GM19372 (cell line): ENCODE results near the gene COPS7A.
A peak's percentile ranks its signal among the peaks of the same experiment; 100 is the strongest.

Source experiments
- ATAC-seq: cut with Tn5 transposase; IDR thresholded peaks from one replicate; pipeline ENCODE4 v1.9.1; 2021; ENCODE audit warnings: mild to moderate bottlenecking, low read depth, moderate library complexity; ENCODE audit not compliant: unreplicated experiment

COPS7A gene

DNA sequence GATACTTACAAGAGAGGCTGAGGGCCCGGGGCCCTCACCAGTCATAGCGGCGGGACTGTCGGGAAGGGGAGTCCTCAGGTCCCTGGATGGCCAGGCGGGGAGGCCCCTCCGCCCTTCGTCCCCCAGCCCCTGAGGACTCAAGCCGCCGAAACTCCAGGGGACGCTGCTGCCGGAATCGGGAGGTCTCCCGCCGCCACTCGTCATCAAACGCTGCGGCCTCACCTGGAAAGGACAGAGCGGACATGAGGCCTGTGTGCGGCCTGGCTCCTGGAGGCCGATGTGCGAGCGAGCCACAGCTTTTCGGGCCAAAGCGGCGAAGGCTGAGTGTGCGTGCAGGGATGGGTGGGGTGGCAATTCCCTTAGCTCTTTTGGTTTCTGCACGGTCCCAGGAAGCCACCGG, 24.9 kb downstream of the COPS7A start:
- no peak for ATAC-seq

DNA sequence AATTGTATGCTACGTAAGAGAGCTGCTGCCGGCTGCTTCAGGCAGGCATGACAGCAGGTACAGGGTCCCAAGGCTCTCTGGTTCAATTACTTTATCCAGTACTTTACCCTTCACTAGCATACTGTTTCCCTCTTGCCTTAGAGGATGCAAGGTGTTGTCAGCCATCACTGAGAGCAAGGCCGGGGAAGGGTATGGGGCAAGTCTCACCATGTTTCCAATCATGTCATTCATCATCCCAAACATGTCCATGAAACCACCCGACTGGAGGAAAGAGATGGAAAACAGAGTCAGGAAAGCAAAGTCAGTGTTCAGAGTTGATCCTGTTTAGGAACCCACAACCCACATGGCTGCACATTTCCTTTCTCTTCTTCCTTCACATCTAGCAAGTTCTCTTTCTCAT, 26.7 kb downstream of the COPS7A start:
- no peak for ATAC-seq

DNA sequence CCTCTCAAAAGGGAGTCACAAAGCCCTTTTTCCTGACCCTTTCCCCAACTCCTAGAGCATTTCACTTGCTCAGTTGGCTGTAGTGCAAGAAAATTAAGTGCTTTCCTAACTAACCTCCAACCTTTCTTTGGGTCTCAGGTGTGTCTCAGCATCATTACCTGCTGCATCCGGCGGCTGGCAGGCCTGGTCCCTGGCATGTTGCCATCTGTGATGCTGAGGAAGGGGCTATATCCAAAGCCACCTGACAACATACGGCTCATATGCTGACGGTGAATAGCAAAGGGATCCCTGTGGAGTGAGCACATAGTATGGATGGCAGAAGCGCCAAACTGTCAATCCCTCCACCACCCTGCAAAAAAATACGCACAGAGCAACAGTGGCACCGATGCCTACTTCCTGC, 27.9 kb downstream of the COPS7A start:
- no peak for ATAC-seq

DNA sequence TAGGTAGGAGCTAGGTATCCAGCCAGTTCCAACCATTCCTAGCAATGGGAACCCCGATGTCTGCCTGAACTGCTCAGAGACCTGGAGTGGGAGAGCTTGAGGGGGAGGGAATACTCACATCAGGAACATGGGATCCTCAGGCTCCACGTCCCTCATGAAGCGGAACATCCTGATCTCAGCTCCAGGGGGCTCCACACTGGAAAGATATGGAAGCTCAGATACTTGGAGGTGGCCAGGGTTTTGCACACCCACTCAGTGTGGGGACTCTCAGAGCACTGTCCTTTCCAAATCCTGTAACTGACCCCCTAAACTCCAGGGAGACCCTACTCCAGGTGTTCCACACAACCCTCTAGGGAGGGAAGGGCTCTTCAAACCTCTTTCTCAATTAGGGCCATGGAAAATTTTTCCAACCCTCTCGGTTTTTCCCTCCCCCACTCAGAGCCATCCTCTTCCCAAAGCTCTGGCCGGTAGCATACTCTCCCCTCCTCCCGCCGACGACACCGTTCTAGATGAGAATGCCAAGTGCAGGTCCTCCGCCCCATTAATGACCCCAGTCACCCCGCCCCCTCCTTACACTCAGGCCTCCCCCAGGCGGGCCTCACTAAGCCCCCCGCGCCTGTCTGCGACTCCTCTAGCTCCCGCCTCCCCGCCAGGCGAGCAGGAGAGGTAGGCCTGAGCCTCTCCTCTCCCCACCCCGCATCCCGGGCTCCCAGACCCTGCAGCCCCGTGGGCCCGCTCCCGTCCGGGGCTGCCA, 28.5 kb downstream of the COPS7A start:
- peak; percentile 2 for ATAC-seq

DNA sequence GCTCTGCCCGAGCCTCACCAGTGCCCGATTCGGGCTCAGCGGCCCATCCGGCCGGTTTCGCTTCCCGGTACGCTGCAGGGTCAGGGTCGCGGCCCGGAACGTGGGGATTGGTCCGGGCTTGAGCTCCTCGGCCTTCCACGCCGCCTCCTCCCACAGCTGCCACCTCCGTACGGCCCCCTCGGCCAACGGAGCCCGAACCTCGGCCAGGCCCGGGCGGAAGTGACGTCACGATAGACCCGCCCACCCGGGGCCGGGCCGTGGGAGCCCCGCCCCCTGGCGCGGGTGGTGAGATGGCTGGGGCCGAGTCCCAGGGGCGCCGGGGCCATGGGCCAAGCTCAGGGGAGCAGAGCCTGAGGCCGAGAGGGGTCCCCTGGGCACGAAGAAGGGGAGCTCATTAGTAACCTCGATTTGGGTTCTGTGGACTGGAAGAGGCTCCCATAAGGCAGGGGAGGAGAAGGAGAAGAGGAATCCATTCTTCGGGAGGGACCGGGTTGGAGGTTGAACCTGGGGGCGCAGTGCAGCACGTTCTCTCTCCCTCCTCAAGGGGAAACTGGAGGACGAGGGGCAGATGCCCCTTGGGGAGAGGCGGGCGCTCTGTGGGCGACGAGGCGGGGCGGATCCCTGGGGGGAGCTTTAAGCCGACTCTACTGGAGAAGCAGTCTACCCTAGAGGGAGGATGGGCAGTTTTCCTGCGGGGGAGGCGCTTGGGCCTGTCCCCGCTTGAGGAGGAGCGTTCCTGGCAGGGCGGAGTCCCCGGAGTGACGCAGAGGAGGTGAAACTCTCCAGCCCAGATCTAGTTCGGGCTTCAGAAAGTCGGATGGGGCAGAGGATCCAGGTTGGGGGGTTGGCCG, 29.3 kb downstream of the COPS7A start, which contains the start of gene MLF2:
MLF2 (minus strand) TSS at position 221 of the 851 bp plus-strand sequence. CDS start 807 bp downstream, outside the sequence.
- ATAC-seq = peak; percentile 87

DNA sequence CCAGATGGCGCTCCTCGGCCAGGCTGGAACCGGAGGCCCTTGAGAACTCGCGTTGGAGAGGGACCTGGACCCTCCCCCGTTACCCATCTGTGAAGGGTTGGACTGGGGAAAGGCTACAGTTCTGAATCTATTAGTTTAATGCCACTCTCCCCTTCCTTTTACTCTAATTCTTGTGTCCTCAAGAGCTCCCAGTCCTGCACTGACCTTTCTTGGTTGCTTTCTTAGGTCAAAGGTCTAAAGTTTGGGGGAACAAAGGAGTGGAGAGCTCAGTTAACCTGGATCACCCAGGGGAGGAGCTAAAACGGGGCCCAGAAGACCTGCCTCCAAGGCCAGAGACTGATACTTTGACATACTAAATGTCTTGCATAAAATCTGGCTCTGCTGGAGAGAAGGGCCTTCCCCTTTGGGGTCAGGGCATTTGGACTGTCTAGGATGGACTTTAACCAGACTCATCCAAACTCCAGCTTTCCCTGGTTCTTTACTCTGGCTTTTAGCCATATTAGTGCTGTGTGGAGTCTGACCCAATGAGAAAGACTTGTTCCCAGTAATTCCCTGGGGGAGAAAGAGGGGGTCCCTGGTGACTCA, 30.0 kb downstream of the COPS7A start:
- no peak for ATAC-seq

DNA sequence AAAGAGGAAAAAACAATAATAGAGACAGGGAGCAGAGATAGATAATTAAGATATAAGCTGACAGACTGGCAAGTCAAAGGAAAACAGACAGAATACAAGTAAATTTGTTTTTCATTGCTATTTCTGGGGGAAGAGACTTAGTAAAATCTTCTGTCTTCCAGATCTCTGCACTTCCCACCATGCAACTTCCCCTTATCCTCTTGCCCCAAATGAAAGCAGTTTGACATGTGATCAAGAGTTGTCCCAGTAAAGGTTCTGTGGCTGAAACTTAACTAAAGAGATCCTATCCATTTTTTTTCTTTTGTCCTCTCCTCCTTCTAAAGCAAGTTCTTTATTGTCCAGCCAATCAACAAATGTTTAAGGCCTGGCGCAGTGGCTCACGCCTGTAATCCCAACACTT, 30.6 kb downstream of the COPS7A start:
- no peak for ATAC-seq

DNA sequence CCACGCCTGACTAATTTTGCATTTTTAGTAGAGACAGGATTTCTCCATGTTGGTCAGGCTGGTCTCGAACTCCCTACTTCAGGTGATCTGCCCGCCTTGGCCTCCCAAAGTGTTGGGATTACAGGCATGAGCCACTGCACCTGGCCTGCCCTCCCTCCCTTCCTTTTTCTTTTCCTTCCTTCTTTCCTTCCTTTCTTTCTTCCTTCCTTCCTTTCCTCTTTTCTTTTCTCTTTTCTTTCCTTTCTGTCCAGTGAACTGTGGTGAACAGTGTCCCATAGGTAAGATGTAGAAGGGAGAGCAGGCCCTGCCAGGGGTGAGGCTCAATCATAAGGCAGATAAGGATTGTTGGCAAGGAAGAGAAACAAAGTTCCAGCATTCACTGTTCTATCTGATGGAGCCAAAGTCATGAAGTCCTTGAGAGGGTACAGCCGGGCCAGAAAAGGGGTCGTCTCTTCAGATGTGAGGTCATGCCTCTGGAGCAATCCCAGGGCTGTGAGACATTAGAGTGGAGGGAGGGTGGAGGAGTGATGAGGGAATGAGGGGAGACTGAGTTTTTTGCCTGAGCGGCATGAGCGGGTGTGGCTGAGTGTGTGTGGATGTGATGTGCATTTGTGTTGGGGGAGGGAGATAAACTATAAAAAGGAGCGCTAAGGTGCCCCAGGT, 33.3 kb downstream of the COPS7A start:
- ATAC-seq = no peak

DNA sequence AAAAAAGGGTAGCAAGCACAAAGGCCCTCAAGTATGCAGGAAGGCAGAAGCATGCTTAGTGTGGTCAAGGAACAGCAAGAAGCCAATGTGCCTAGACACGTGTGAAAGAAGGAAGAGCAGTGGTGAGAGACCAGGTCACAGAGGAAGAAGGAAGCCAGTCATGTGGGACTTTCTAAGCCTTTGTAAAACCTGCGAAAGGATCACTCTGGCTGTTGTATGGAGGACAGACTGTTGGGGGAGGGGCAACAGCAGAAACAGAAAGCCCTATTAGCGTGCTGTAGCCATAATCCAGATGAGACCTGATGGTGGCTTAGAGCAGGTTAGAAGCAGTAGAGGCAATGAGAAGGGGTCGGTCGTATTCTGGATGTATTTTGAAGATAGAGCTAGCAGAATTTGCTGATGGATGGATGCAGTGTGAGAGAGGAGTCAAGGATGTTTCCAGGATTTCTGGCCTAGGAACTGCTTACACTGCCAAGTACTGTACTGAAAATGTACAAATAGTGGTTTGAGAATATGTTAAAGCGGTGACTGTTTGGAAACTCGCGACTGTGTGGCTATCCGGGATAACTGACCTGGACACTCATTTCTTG, 34.8 kb downstream of the COPS7A start:
- ATAC-seq = no peak

DNA sequence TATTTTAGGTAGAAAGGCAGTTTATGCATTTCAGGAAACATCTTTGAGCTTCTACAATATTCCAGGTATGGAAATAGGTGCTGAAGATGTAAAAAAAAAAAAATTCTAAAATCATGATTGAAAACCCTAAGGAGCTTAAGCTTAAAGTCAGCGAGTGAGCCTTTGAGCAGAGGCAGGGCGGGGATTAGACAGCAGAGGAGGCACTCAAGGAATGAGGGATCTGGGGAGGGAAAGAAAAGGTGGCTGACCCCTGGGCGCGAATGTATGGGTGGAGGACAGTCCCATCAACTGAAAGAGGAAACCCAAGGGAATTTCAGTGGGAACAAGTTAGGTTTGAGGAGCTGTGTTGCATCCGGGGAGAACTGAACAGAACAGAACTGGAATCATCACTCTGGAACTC, 35.9 kb downstream of the COPS7A start:
- no peak for ATAC-seq

DNA sequence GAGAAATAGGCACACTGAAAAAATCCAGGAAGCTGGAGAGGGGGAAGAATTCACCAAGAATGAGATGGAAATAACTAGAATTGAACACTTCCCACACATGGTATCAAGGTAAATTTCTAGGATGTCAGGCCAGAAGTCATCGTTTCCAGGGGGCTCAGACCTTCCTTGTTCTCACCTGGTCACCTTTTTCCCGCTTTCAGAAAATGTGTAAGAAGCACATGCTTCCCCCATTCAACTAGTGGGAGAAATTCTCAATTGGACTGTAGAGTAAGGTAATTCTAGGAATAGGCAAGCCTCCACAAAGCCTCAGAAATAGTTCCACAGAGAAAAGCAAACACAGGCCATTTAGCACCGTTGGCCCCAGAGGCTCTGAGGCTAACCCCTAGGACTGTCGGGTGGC, 39.5 kb downstream of the COPS7A start:
- no peak for ATAC-seq

DNA sequence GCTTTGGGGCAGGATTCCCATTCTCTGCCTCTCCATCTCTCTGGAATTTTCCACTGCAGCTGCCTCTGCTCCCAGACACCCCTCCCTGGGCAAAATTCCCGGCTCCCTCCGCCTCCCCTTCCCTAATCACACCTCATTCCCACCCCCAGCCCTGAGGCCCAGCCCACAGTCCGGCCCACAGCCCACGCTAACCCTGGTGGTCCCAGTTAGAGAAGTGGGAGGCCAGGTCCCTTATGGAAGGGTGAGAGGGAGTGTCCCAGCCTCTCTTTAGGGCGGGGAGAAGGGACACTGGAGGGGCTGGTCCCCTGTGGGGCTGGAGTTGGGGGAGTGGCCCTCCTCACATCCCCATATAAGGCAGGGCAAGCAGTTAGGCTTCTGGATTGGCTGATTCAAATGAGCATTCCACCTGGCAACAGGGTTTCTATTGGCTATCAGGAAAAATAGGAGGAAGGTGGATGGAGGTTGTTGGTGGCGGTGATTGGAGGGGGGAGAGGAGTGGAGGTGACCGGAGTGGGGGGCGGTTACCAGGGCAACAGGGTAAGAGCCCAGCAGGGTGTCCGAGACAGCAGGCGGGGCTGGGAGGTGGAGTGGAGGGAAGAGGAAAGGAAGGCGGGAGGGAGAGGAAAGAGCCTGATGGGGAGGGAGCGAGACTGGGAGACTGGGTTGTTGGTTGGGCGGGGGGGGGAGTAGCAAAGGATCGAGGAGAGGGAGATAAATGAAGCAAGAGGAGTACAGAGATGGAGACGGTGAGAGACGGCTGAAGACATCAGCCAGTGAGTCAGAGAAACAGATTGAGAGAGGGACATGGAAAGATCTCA, 40.4 kb downstream of the COPS7A start:
- ATAC-seq = peak; percentile 73

DNA sequence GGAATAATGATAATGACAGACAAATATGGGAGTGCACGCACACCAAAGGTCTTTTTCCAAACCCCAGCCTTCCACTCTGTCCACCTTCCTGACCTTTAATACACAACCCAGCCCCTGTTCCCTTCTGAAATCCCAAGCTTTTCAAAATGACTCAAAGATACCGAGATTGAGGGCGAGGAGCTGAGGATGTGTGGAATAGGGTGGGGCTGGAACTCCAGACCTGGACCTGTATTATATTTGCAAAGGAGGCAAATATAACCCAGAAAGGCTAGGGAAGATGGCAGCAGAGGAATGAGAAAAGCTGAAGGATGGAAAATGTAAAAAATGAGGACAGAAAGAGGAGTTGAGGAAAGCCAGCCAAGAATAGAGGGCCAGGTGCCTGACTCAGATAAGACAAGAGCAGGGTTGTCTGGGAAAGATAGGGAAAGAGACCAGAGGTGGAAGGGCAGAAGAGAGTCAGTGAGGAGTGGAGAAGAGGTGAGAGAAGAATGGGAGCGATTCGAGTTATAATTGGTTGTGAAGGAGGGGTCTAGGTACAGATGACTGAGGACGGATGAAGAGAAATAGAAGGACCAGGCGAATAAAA, 41.3 kb downstream of the COPS7A start:
- ATAC-seq = no peak

DNA sequence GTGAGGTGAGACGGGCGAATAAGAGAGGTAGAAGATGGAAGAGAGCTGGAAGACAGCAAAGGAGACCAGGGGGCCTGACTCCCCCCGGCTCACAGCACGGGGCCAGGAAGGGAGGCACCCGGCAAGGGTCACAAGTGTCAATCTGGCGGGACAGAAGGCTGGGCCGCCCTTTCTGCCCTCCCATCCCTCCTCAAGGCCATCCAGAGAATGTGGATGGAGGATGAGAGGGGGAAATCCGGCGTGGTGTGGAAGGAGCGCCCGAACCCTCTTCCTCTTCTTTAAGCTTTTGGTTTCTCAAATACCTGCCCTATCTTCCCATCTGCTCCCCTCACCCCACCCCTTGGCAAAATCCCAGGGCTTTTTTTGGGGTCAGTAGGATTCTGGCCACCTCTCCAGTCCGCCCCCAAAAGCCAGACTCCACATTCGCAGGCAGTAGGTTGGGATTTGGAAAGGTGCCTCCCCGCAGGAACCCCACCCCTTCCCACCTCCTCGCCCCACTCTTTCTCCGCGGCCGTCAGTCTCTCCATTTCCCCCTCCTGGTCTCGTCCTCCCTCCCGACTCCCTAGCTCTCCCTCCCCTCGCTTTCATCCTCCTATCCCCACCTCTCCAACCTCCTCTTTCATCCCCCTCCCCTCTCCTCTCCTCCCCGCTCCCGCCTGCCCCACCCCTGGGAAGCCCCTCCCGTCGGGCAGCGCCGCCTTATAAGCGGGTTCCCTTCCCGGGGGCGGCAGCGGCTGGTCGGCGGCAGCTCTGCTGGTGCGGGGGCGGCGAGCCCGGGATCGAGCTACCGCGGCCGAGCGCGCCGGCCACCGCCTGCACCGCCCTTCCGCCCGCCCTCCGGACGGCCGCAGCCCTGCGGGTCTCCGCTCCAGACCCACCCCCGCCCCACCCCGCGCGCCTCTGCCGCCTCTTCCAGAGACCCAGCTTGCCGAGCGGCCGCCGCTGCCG, 42.1 kb downstream of the COPS7A start, which contains the start of gene PTMS:
PTMS (plus strand) TSS at position 730 of the 948 bp plus-strand sequence. CDS start 343 bp downstream, outside the sequence.
- peak; percentile 14 for ATAC-seq

DNA sequence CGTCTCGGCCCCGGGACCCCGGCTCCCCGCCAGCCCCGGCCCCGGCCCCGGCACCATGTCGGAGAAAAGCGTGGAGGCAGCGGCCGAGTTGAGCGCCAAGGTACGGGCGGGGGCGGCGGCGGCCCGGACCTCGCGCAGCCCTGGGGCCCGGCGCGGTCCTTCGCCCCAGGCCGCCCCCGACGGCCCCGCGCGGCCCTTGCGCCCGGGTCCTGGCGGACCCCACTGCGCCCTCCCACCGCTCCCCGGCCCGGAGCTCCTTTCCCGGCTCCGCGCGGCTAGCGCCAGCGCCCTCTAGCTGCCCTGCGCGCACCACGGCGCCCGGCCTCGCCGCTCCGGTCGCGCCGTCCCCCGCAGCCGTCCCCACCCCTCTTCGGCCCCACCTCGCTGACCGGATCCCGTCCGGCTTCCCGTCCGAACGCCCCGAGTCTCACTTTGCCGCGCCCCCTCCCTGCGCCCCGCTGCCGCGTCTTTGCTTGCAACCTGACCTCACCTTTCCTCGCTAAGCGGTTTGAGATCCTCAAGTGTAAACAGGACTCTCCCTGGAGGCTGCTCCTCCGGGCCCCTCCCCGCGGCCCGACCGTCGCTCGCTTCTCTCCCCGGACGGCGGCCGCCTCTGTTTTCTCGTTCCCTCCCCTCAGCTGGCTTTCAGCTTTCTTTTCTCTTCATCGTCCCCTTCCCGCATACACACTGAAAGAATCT, 43.0 kb downstream of the COPS7A start:
- peak; percentile 59 for ATAC-seq

DNA sequence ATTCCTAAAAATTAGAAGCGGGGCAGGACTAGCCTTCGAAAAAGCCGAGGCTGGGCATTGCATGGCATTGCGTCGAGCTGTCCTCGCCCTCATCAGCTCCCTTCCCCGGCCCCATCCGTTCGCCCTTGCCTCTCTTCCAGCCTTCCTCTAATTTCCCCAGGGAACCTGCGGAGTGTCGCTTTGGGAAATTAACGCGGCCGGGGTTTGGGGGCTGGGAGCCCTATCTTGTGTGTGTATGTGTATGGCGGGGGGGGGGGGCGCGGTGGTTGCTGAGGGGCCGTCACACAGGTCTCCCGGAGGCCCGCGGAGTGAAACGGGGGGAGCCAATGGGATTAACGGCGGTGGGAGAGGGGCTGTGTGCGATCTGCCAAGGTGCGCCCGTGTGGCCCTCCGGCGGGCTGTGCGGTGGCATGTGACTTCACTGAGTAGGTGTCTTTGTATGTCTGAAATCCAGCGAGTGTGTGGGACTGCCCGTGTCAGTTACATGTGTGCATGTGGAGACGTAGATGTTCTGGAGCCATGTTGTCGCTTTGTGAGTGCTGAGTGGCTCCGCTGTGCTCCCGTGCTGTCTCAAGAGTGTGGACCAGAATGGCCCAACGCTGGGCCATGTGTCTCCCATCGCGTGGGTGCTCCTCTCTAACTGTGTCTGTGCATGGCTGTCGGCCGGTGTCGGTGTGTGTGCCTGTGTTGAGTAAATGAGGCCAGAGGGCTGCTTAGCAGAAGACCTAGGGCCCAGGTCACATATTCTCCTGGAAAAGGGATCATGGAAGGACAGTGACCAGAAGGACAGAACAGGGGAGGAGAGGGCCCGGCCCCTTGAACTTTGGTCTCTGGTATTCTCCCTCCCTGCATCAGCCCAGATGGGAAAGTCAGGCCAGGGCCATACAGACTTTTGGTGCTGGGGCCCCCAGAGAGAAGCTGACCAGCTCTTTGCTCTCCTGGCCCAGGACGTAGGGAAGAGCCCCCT, 43.8 kb downstream of the COPS7A start:
- ATAC-seq = no peak
